B cell (primary cell): Measurements from ENCODE around the gene SCMH1.

Source experiments
- CTCF ChIP-seq: fragments of 200-600 bp; IDR thresholded peaks from one replicate; pipeline ENCODE4 v1.8.0; 2022; ENCODE audit warnings: antibody characterized with exemption, mild to moderate bottlenecking
- EZH2 ChIP-seq: IDR thresholded peaks from 2 replicates; pipeline ENCODE4 v1.6.1; 2012; ENCODE audit warnings: borderline replicate concordance, low read depth, mild to moderate bottlenecking, moderate library complexity, low read length; ENCODE audit not compliant: insufficient read depth, poor library complexity, severe bottlenecking

DNA sequence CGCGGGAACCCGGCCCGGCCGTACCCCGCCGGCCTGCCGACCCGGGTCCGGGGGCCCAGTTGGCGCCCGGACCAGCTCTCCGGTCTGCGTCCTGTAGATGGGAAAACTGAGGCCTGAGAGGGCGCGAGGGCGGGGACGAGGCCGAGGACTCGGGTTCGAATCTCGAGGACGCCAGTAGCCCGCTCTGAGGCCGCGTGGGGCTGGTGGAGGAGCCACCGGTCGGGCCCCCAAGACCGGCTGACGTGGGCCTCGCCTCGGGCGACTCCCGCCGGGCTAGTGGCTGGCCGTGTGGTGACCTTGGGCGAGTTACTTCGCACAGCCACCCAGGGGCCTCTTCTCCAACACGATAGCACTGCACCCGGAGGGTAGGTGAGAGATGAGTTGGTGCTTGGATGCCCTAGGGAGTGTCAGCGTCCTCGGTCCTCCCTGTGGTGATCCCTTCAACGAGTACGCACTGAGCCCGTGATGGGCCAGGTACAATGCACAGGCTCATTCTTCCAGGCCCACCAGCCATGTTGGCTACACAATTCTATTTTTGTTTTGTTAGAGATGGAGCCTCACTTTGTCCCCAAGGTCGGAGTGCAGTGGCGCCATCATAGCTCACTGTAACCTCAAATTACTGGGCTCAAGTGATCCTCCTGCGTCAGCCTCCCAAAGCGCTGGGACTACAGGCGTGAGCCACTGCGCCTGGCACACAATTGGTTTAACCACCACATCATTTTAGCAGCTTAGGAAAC, 404 bp upstream of the SCMH1 start:
- no peak for TF ChIP-seq CTCF
- TF ChIP-seq EZH2 = no peak
